GM23338 (cell line): Measurements from ENCODE around the gene NBDY. TPM values are rescaled to one million over a fixed set of nuclear protein-coding genes. Genes with fewer than 3 reads are reported as not detected.

Experiments used
- ATAC-seq: fragments of 200-7000 bp; cut with Tn5 transposase; 3 replicates; pipeline ENCODE4 v1.9.1; 2020
- DNase-seq: peaks from one replicate; pipeline ENCODE4 v3.0.0-alpha.2; 2015; ENCODE audit warnings: low spot score
- H2AFZ ChIP-seq: fragments of 200-600 bp; sonication (generic); 2 replicates; pipeline ENCODE4 v1.8.0; 2016; ENCODE audit warnings: antibody characterized with exemption, mild to moderate bottlenecking, moderate library complexity
- H3F3A ChIP-seq: fragments of 200-600 bp; sonication (generic); replicated peaks from 2 replicates; pipeline ENCODE4 v1.8.0; 2017; ENCODE audit warnings: antibody characterized with exemption, mixed run types, low read depth
- H3K27ac ChIP-seq: fragments of 200-600 bp; sonication (generic); 2 replicates; pipeline ENCODE4 v1.6.1; 2016; ENCODE audit warnings: low read depth
- H3K27me3 ChIP-seq: fragments of 200-600 bp; sonication (generic); 2 replicates; pipeline ENCODE4 v1.8.0; 2016; ENCODE audit warnings: mild to moderate bottlenecking, mixed run types, moderate library complexity; ENCODE audit not compliant: insufficient read depth
- H3K36me3 ChIP-seq: fragments of 200-600 bp; sonication (generic); 2 replicates; pipeline ENCODE4 v1.8.0; 2016; ENCODE audit warnings: mild to moderate bottlenecking; ENCODE audit not compliant: insufficient read depth
- H3K4me1 ChIP-seq: fragments of 200-600 bp; sonication (generic); 2 replicates; pipeline ENCODE4 v1.8.0; 2016; ENCODE audit warnings: mild to moderate bottlenecking, moderate library complexity; ENCODE audit not compliant: insufficient read depth
- H3K4me2 ChIP-seq: fragments of 200-600 bp; sonication (generic); 2 replicates; pipeline ENCODE4 v1.7.1; 2017; ENCODE audit warnings: mixed run types
- H3K4me3 ChIP-seq: fragments of 200-600 bp; sonication (generic); 2 replicates; pipeline ENCODE4 v1.6.1; 2016; ENCODE audit warnings: mixed run types
- H3K79me2 ChIP-seq: fragments of 200-600 bp; sonication (generic); replicated peaks from 2 replicates; pipeline ENCODE4 v1.8.0; 2017; ENCODE audit warnings: mild to moderate bottlenecking; ENCODE audit not compliant: insufficient read depth
- H3K9me2 ChIP-seq: fragments of 200-600 bp; sonication (generic); 2 replicates; pipeline ENCODE4 v1.8.0; 2017; ENCODE audit not compliant: insufficient read depth
- H4K20me1 ChIP-seq: fragments of 200-600 bp; sonication (generic); replicated peaks from 2 replicates; pipeline ENCODE4 v1.8.0; 2017; ENCODE audit warnings: mild to moderate bottlenecking; ENCODE audit not compliant: insufficient read depth
- H3K27ac Mint-ChIP-seq: 2 replicates; pipeline ENCODE4 v1.8.0; 2020; ENCODE audit warnings: inconsistent platforms, mild to moderate bottlenecking, moderate library complexity, mixed read lengths
- H3K27me3 Mint-ChIP-seq: 3 replicates; pipeline ENCODE4 v1.8.0; 2022; ENCODE audit warnings: low read depth, mild to moderate bottlenecking, moderate library complexity, mixed read lengths, inconsistent platforms; ENCODE audit not compliant: insufficient read depth, poor library complexity
- H3K36me3 Mint-ChIP-seq: 3 replicates; pipeline ENCODE4 v1.8.0; 2021; ENCODE audit warnings: low read depth, mild to moderate bottlenecking, inconsistent platforms, moderate library complexity, mixed read lengths
- H3K4me1 Mint-ChIP-seq: 3 replicates; pipeline ENCODE4 v1.8.0; 2020; ENCODE audit warnings: mild to moderate bottlenecking, inconsistent platforms, mixed read lengths
- H3K4me3 Mint-ChIP-seq: 3 replicates; pipeline ENCODE4 v1.8.0; 2021; ENCODE audit warnings: moderate library complexity, mild to moderate bottlenecking, inconsistent platforms, mixed read lengths
- H3K9me3 Mint-ChIP-seq: 3 replicates; pipeline ENCODE4 v1.8.0; 2020; ENCODE audit warnings: moderate library complexity, mild to moderate bottlenecking, inconsistent platforms, mixed read lengths
- CREB1 ChIP-seq: fragments of 250-450 bp; sonication (Bioruptor Pico); IDR thresholded peaks from 2 replicates; pipeline ENCODE4 v1.5.0; 2020; ENCODE audit warnings: low read depth, mild to moderate bottlenecking, moderate library complexity
- JUNB ChIP-seq: IDR thresholded peaks from one replicate; pipeline ENCODE4 v1.6.1; 2016; ENCODE audit warnings: antibody characterized with exemption; ENCODE audit not compliant: unreplicated experiment
- REST ChIP-seq: IDR thresholded peaks from one replicate; pipeline ENCODE4 v1.6.1; 2018; ENCODE audit warnings: antibody characterized with exemption; ENCODE audit not compliant: unreplicated experiment
- STAT1 ChIP-seq: IDR thresholded peaks from one replicate; pipeline ENCODE4 v1.6.1; 2016; ENCODE audit warnings: antibody characterized with exemption; ENCODE audit not compliant: unreplicated experiment
- ZNF114 ChIP-seq: fragments of 250-450 bp; sonication (Bioruptor Pico); IDR thresholded peaks from 2 replicates; pipeline ENCODE4 v1.5.0; 2020; ENCODE audit warnings: mild to moderate bottlenecking, moderate library complexity
- ZNF331 ChIP-seq: fragments of 250-450 bp; sonication (Bioruptor Pico); IDR thresholded peaks from 2 replicates; pipeline ENCODE4 v1.5.0; 2020; ENCODE audit warnings: low read depth, mild to moderate bottlenecking, moderate library complexity
- ZNF462 ChIP-seq: fragments of 250-450 bp; sonication (Bioruptor Pico); IDR thresholded peaks from 2 replicates; pipeline ENCODE4 v1.5.0; 2020; ENCODE audit warnings: mild to moderate bottlenecking, moderate library complexity
- polyA plus RNA-seq: library from polyadenylated mRNA; unstranded; fragments of >200 nt; fragmentation: Nextera tagmentation; extraction: Ambion mirVana; gene quantifications from 2 replicates; pipeline ENCODE4 v1.2.1, GENCODE V29; 2016
- total RNA-seq: library from RNA; depleted of rRNA; stranded (reverse); fragments of >200 nt; shearing (Covaris generic); gene quantifications from 2 replicates; pipeline ENCODE4 v1.2.3, GENCODE V29; 2014

Gene NBDY
- total and polyA plus RNA-seq, 2 experiments from 2014 or later: 9.6 to 206 TPM

GRCh38 chrX:56744996-56745395 lies 16.0 kb downstream of the NBDY start (continued):
- TF ChIP-seq ZNF462 (no peak), ZNF114 (no peak), STAT1 (no peak)

- Histone ChIP-seq H3K36me3 (no peaks in the 10 kb centered on the region), H3K4me2 (no peak overlapping the region), H3K9me2 (no peaks in the 10 kb centered on the region), H3K79me2 (peaks cover 72% of the 10 kb centered on the region), H3F3A (no peaks in the 10 kb centered on the region), H2AFZ (no peak overlapping the region), H4K20me1 (peaks cover 2% of the 10 kb centered on the region; the same call in 1 of the 2 replicates), H3K27me3 (no peaks in the 10 kb centered on the region), H3K4me1 (no peaks in the 10 kb centered on the region), H3K4me3 (no peak overlapping the region), H3K27ac (no peak overlapping the region)
- H3K4me1 Mint-ChIP-seq: peaks cover 12% of the 10 kb centered on the region; the same call in 2 of the 3 replicates
- no peaks in the 10 kb centered on the region; the same call in 2 of the 3 replicates for H3K9me3 Mint-ChIP-seq
- TF ChIP-seq CREB1 (no peak), REST (no peak), ZNF114 (no peak), ZNF331 (CRISPR knock-in tag) (no peak), JUNB (no peak)
- no peak overlapping the region for H3K4me3 Mint-ChIP-seq
- H3K27me3 Mint-ChIP-seq: no peaks in the 10 kb centered on the region
- H3K27ac Mint-ChIP-seq: no peak overlapping the region
- DNase-seq (no peak), ATAC-seq (no peak)
- peaks cover 35% of the 10 kb centered on the region; the same call in 2 of the 3 replicates for H3K36me3 Mint-ChIP-seq
These were observed 18.0 kb downstream of the NBDY start for GRCh38 chrX:56746996-56747395.
